Lung (tissue), 12 donors: ENCODE results near the gene ZNF211. TPM values are rescaled to one million over a fixed set of nuclear protein-coding genes. Genes with fewer than 3 reads are reported as not detected.

Experiments used
- ATAC-seq: fragments of 200-7000 bp; cut with Tn5 transposase; one replicate; pipeline ENCODE4 v1.9.1; 2020; ENCODE audit warnings: moderate number of reproducible peaks; ENCODE audit not compliant: insufficient read depth, low FRiP score
- DNase-seq, 3 donors: peaks; one replicate each; pipeline ENCODE4 v3.0.0-alpha.2; 2013 to 2017
- H3K27ac ChIP-seq, 2 donors: one replicate each; pipeline ENCODE4 v1.5.1; 2013; ENCODE audit warnings: mild to moderate bottlenecking in 2 of 2, moderate library complexity in 2 of 2, control low read depth in 1 of 2, inconsistent platforms in 1 of 2, low read depth in 1 of 2, low read length in 1 of 2
- H3K27me3 ChIP-seq, 3 donors: one replicate each; pipeline ENCODE4 v1.5.1; 2013; ENCODE audit warnings: low read length in 2 of 3; ENCODE audit not compliant: control insufficient read depth in 3 of 3, insufficient read depth in 3 of 3
- H3K36me3 ChIP-seq, 4 donors: one replicate each; pipeline ENCODE4 v1.5.1; 2013; ENCODE audit warnings: low read length in 4 of 4, mild to moderate bottlenecking in 1 of 4, moderate library complexity in 1 of 4; ENCODE audit not compliant: control insufficient read depth in 4 of 4, insufficient read depth in 4 of 4
- H3K4me1 ChIP-seq, 5 donors: one replicate each; pipeline ENCODE4 v1.5.1; 2013; ENCODE audit warnings: low read length in 5 of 5, mild to moderate bottlenecking in 2 of 5, moderate library complexity in 1 of 5; ENCODE audit not compliant: control insufficient read depth in 5 of 5, insufficient read depth in 5 of 5
- H3K4me3 ChIP-seq: one replicate; pipeline ENCODE4 v1.5.1; 2013; ENCODE audit warnings: mild to moderate bottlenecking, control low read depth, moderate library complexity
- H3K9ac ChIP-seq, 2 donors: one replicate each; pipeline ENCODE4 v1.5.1; 2013; ENCODE audit warnings: low read length in 2 of 2, control low read depth in 1 of 2; ENCODE audit not compliant: insufficient read depth in 1 of 2
- H3K9me3 ChIP-seq, 4 donors: one replicate each; pipeline ENCODE4 v1.5.1; 2013; ENCODE audit warnings: low read length in 3 of 4, mild to moderate bottlenecking in 1 of 4, moderate library complexity in 1 of 4; ENCODE audit not compliant: control insufficient read depth in 4 of 4, insufficient read depth in 3 of 4
- WGBS, 2 donors: extraction: QIAGEN DNeasy Blood & Tissue Kit; methylation state at CpG; one replicate each; pipeline ENCODE4 v1.1.7; 2013; 5-methylcytosine and 5-hydroxymethylcytosine counted together
- polyA plus RNA-seq, 2 donors: library from polyadenylated mRNA; stranded (reverse); fragments of 200-250 nt; gene quantifications; one replicate each; pipeline ENCODE4 v1.2.1, GENCODE V29; 2013
- total RNA-seq, 2 donors: library from RNA; depleted of rRNA in 1 of 2; stranded (reverse); fragments of >200 nt in 1 of 2; gene quantifications; one replicate each; pipeline ENCODE4 v1.2.1, GENCODE V29; 2014 to 2021
- TF ChIP-seq, protein P1 (sequence below): IDR thresholded peaks from 2 replicates; pipeline ENCODE4 v1.5.1; 2012; ENCODE audit warnings: mild to moderate bottlenecking; ENCODE audit errors: control extremely low read depth, extremely low read depth
- donor health status: control.
- donor health status: control.
- donor health status: Bipolar disorder and iron deficiency.
- donor health status: healthy.
- donor health status: DM: yes; HTN: yes; CAD: no.

The ZNF211 gene
- total and polyA plus RNA-seq, 4 donors, result 6.5 to 36.9 (median 8.9) TPM

DNA sequence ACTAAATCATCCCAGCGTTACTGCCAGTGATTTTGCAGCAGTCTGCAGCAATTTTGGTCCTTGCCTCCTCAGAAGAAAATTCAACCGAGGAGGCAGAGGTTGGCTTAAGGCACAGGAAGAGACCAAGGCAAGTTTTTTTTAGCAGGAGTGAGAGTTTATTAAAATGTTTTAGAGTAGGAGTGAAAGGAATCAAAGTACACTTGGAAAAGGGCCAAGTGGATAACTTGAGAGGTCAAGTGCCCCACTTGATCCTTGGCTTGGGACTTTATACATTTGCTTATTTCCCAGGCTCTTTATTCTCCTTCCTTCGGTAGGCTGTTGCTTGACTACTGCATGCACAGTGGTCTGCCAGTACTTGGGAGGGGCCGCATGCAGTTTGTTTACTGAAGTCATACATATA is 21.9 kb upstream of the ZNF211 start:
- Histone ChIP-seq H3K4me3 (no peak overlapping the region), H3K27me3 (no peaks in the 10 kb centered on the region), H3K27ac (no peak overlapping the region), H3K4me1 (peaks cover 0 to 6% (median 4%) of the 10 kb centered on the region in 5 donors), H3K36me3 (peaks cover 10 to 42% (median 20%) of the 10 kb centered on the region in 4 donors), H3K9me3 (peaks cover 0 to 29% (median 18%) of the 10 kb centered on the region in 4 donors), H3K9ac (no peak overlapping the region)
- 78 to 87% methylated on average over 4 of the region's 4 CpGs for WGBS, 2 donors
- ATAC-seq, result no peak
- TF ChIP-seq, protein P1, sequence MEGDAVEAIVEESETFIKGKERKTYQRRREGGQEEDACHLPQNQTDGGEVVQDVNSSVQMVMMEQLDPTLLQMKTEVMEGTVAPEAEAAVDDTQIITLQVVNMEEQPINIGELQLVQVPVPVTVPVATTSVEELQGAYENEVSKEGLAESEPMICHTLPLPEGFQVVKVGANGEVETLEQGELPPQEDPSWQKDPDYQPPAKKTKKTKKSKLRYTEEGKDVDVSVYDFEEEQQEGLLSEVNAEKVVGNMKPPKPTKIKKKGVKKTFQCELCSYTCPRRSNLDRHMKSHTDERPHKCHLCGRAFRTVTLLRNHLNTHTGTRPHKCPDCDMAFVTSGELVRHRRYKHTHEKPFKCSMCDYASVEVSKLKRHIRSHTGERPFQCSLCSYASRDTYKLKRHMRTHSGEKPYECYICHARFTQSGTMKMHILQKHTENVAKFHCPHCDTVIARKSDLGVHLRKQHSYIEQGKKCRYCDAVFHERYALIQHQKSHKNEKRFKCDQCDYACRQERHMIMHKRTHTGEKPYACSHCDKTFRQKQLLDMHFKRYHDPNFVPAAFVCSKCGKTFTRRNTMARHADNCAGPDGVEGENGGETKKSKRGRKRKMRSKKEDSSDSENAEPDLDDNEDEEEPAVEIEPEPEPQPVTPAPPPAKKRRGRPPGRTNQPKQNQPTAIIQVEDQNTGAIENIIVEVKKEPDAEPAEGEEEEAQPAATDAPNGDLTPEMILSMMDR, result no peak
- no peak for DNase-seq

DNA sequence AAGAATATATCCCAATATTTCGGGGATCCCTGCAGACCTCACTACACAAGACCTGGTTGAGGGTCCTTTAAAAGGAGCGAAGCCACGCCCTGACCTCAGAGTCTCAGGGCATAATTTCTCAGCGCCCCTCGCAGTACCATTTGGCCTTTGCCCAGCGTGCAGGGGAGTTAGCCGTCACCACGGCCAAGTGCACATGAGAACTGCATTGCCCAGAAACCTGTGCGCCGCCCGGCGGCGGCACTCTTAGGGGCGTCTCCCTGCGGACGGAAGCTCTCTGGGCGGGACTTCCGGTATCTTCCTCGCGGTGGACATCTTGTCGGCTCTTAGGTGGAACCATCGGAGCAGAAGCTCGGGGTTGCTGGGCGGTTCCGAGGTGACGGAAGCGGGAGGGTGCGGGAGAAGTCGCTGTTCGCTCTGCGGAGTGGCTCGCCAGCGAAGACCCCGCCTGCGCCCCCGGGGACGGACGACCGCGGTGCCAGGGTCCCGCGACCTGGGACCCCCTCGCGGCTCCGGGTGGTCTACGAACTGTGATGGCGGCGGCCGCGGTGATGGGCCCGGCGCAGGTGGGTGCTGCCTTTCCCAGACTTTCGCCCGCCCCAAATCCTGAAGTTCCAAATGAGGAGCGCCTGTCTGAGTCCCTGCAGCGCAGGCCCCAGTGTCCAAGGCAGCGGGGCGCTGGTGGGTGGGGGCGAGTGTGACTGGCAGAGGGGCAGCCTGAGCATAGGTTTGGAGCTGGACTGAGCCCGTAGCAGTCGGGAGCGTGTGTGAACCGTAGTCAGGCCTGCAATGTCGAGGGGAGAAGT is 18.8 kb upstream of the ZNF211 start, which contains the start of gene ZNF134:
Gene ZNF134 (plus strand): TSS at position 302 of the 803 bp plus-strand sequence. CDS start 5,227 bp downstream, outside the sequence.
- H3K9ac ChIP-seq, result peak within 1 kb of the TSS; percentile 48 to 77
- TF ChIP-seq, protein P1, result no peak
- DNase-seq, result peak; percentile 92 to 97 (median 93)
- no peaks in the 10 kb centered on the region for H3K27me3 ChIP-seq
- H3K9me3 ChIP-seq, result peaks cover 5 to 41% (median 38%) of the 10 kb centered on the region in 4 donors
- WGBS, 2 donors, result 2% methylated on average over 57 to 64 of the region's 64 CpGs
- peaks cover 0 to 11% (median 4%) of the 10 kb centered on the region in 5 donors for H3K4me1 ChIP-seq
- peaks cover 18 to 47% (median 35%) of the 10 kb centered on the region in 4 donors for H3K36me3 ChIP-seq
- H3K27ac ChIP-seq, result peak within 1 kb of the TSS; percentile 28 to 81
- H3K4me3 ChIP-seq, result peak within 1 kb of the TSS; percentile 96
- ATAC-seq, result peak; percentile 98

GRCh38 chr19:57615346-57615745 is 17.6 kb upstream of the ZNF211 start:
- 95 to 96% methylated on average over 3 of the region's 3 CpGs for WGBS, 2 donors
- TF ChIP-seq, protein P1, result no peak
- ATAC-seq, result no peak

More at GRCh38 chr19:57615346-57615745, 17.6 kb upstream of the ZNF211 start:
- DNase-seq, result no peak
- Histone ChIP-seq H3K9me3 (peaks cover 14 to 53% (median 50%) of the 10 kb centered on the region in 4 donors), H3K36me3 (peaks cover 30 to 60% (median 47%) of the 10 kb centered on the region in 4 donors), H3K27ac (no peak overlapping the region), H3K4me3 (no peak overlapping the region), H3K27me3 (no peaks in the 10 kb centered on the region), H3K9ac (no peak overlapping the region), H3K4me1 (peaks cover 0 to 11% (median 4%) of the 10 kb centered on the region in 5 donors)
